H9 (cell line): ENCODE measurements around the gene NSUN2. TPM values are rescaled to one million over a fixed set of nuclear protein-coding genes. Genes with fewer than 3 reads are reported as not detected.

Experiments
- DNase-seq: peaks from one replicate; pipeline ENCODE4 v3.0.0-alpha.2; 2017
- H2AFZ ChIP-seq: one replicate; pipeline ENCODE4 v1.6.1; 2013; ENCODE audit warnings: mild to moderate bottlenecking, low read length, control low read depth, moderate library complexity
- H2AK5ac ChIP-seq: 2 replicates; pipeline ENCODE4 v1.6.1; 2013; ENCODE audit warnings: low read length, control low read depth, mixed read lengths; ENCODE audit not compliant: insufficient read length
- H2BK120ac ChIP-seq: one replicate; pipeline ENCODE4 v1.6.1; 2013; ENCODE audit warnings: low read depth, mild to moderate bottlenecking, low read length, control low read depth, inconsistent platforms; ENCODE audit not compliant: poor library complexity, severe bottlenecking
- H2BK12ac ChIP-seq: 2 replicates; pipeline ENCODE4 v1.6.1; 2013; ENCODE audit warnings: low read length, control low read depth, mixed read lengths, low read depth; ENCODE audit not compliant: insufficient read length
- H2BK15ac ChIP-seq: 2 replicates; pipeline ENCODE4 v1.6.1; 2013; ENCODE audit warnings: low read depth, low read length, control low read depth
- H2BK20ac ChIP-seq: one replicate; pipeline ENCODE4 v1.6.1; 2013; ENCODE audit warnings: low read depth, mild to moderate bottlenecking, low read length, control low read depth, inconsistent platforms; ENCODE audit not compliant: poor library complexity, severe bottlenecking
- H2BK5ac ChIP-seq: 2 replicates; pipeline ENCODE4 v1.6.1; 2013; ENCODE audit warnings: low read length, control low read depth, mixed read lengths; ENCODE audit not compliant: insufficient read length
- H3K14ac ChIP-seq: 2 replicates; pipeline ENCODE4 v1.6.1; 2013; ENCODE audit warnings: low read length, control low read depth; ENCODE audit not compliant: insufficient read depth
- H3K18ac ChIP-seq: 2 replicates; pipeline ENCODE4 v1.6.1; 2013; ENCODE audit warnings: low read depth, mild to moderate bottlenecking, mixed read lengths, low read length, control low read depth; ENCODE audit not compliant: insufficient read length
- H3K23ac ChIP-seq: 2 replicates; pipeline ENCODE4 v1.6.1; 2013; ENCODE audit warnings: low read length, control low read depth, mixed read lengths, low read depth; ENCODE audit not compliant: insufficient read length
- H3K23me2 ChIP-seq: 2 replicates; pipeline ENCODE4 v1.6.1; 2013; ENCODE audit warnings: low read depth, mild to moderate bottlenecking, mixed read lengths, low read length, control low read depth; ENCODE audit not compliant: insufficient read length, poor library complexity, severe bottlenecking
- H3K27ac ChIP-seq: 2 replicates; pipeline ENCODE4 v1.5.1; 2013; ENCODE audit warnings: low read length, control low read depth, mixed read lengths, low read depth; ENCODE audit not compliant: insufficient read length
- H3K27me3 ChIP-seq: 2 replicates; pipeline ENCODE4 v1.6.1; 2013; ENCODE audit warnings: low read length, control low read depth, inconsistent platforms; ENCODE audit not compliant: insufficient read depth
- H3K4ac ChIP-seq: 2 replicates; pipeline ENCODE4 v1.6.1; 2013; ENCODE audit warnings: low read depth, mild to moderate bottlenecking, control low read depth, inconsistent platforms, low read length, moderate library complexity
- H3K4me1 ChIP-seq: 2 replicates; pipeline ENCODE4 v1.6.1; 2013; ENCODE audit warnings: low read length, control low read depth, inconsistent platforms; ENCODE audit not compliant: insufficient read depth
- H3K4me2 ChIP-seq: 2 replicates; pipeline ENCODE4 v1.6.1; 2013; ENCODE audit warnings: low read length, control low read depth, mixed read lengths; ENCODE audit not compliant: insufficient read length, insufficient read depth
- H3K56ac ChIP-seq: 2 replicates; pipeline ENCODE4 v1.6.1; 2013; ENCODE audit warnings: low read depth, mild to moderate bottlenecking, mixed read lengths, low read length, control low read depth; ENCODE audit not compliant: insufficient read length
- H3K79me1 ChIP-seq: 2 replicates; pipeline ENCODE4 v1.6.1; 2013; ENCODE audit warnings: low read depth, mild to moderate bottlenecking, moderate library complexity, low read length, control low read depth, inconsistent platforms; ENCODE audit not compliant: insufficient read depth, poor library complexity, severe bottlenecking
- H3K79me2 ChIP-seq: 2 replicates; pipeline ENCODE4 v1.6.1; 2013; ENCODE audit warnings: low read length, control low read depth, inconsistent platforms; ENCODE audit not compliant: insufficient read depth
- H3K9ac ChIP-seq: 2 replicates; pipeline ENCODE4 v1.6.1; 2013; ENCODE audit warnings: low read length, control low read depth, mixed read lengths; ENCODE audit not compliant: insufficient read length; ENCODE audit errors: extremely low read depth
- H3K9me3 ChIP-seq: one replicate; pipeline ENCODE4 v1.6.1; 2013; ENCODE audit warnings: low read depth, low read length, inconsistent platforms; ENCODE audit not compliant: control insufficient read depth
- H3T11ph ChIP-seq: one replicate; pipeline ENCODE4 v1.6.1; 2013; ENCODE audit warnings: mild to moderate bottlenecking, low read length, control low read depth, inconsistent platforms
- H4K20me1 ChIP-seq: one replicate; pipeline ENCODE4 v1.6.1; 2013; ENCODE audit not compliant: control insufficient read depth, insufficient read length, insufficient read depth
- H4K5ac ChIP-seq: 2 replicates; pipeline ENCODE4 v1.6.1; 2013; ENCODE audit warnings: low read depth, mild to moderate bottlenecking, mixed read lengths, low read length, control low read depth; ENCODE audit not compliant: insufficient read length
- H4K8ac ChIP-seq: replicated peaks from 2 replicates; pipeline ENCODE4 v1.6.1; 2013; ENCODE audit warnings: low read length, control low read depth, mixed read lengths, low read depth; ENCODE audit not compliant: insufficient read length
- H4K91ac ChIP-seq: 2 replicates; pipeline ENCODE4 v1.6.1; 2013; ENCODE audit warnings: low read depth, mild to moderate bottlenecking, moderate library complexity, mixed read lengths, low read length, control low read depth; ENCODE audit not compliant: insufficient read length
- H3K27ac Mint-ChIP-seq, 3 experiments: 2 replicates in 2 of 3; 3 replicates in 1 of 3; pipeline ENCODE4 v1.8.0; 2020 to 2021; ENCODE audit warnings: mixed read lengths in 3 of 3, mild to moderate bottlenecking in 1 of 3, moderate library complexity in 1 of 3
- H3K27me3 Mint-ChIP-seq: 2 replicates; pipeline ENCODE4 v1.8.0; 2021; ENCODE audit warnings: low read depth, mild to moderate bottlenecking, moderate library complexity, mixed read lengths
- H3K36me3 Mint-ChIP-seq, 3 experiments: 2 replicates in 2 of 3; 3 replicates in 1 of 3; pipeline ENCODE4 v1.8.0; 2020 to 2021; ENCODE audit warnings: low read depth in 3 of 3, mixed read lengths in 3 of 3; ENCODE audit not compliant: insufficient read depth in 1 of 3
- H3K4me1 Mint-ChIP-seq, 2 experiments: 2 replicates each; pipeline ENCODE4 v1.8.0; 2020; ENCODE audit warnings: mixed read lengths in 2 of 2
- H3K4me3 Mint-ChIP-seq, 2 experiments: 2 replicates in 1 of 2; 3 replicates in 1 of 2; pipeline ENCODE4 v1.8.0; 2020 to 2021; ENCODE audit warnings: mild to moderate bottlenecking in 2 of 2, mixed read lengths in 2 of 2, moderate library complexity in 1 of 2
- H3K9me3 Mint-ChIP-seq, 2 experiments: 2 replicates in 1 of 2; 3 replicates in 1 of 2; pipeline ENCODE4 v1.8.0; 2020; ENCODE audit warnings: mild to moderate bottlenecking in 2 of 2, mixed read lengths in 2 of 2, moderate library complexity in 1 of 2
- CTCF ChIP-seq: fragments of 200-600 bp; sonication (generic); conservative IDR thresholded peaks from 3 replicates; pipeline ENCODE4 v1.8.0; 2021; ENCODE audit warnings: antibody characterized with exemption, mild to moderate bottlenecking
- WGBS: extraction: QIAGEN DNeasy Blood & Tissue Kit; methylation state at CpG from one replicate; pipeline ENCODE4 v1.1.7; 2013; ENCODE audit warnings: missing lambda C conversion rate, low lambda C conversion rate, mixed read lengths; ENCODE audit not compliant: insufficient read length; ENCODE audit errors: extremely low coverage; 5-methylcytosine and 5-hydroxymethylcytosine counted together
- total RNA-seq: library from RNA; stranded (reverse); gene quantifications from 2 replicates; pipeline ENCODE4 v1.2.1, GENCODE V29; 2021

The NSUN2 gene
- total RNA-seq, 1 experiment from 2014 or later: 115 TPM

DNA sequence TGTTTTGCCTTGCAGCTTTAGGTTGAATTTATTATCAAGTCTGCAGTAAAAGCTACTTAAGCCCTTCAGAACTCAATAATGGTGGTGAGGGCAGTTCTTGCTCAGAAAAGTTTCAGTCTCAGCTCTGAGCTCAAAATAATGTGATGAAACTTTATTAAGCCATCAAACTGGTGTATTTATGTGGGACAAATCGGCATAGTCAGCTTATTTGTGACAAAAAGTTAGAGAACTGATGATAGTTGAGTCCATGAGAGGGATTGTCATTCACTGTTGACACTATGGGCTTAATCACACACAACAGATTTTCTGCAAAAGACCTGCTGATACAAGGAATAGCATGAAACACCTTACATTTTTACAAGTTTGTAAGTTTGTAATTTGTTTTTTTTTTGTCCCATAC is 9.8 kb upstream of the NSUN2 start:
- Mint-ChIP-seq H3K4me3 (no peak overlapping the region), H3K27me3 (no peaks in the 10 kb centered on the region; the same call in 1 of the 2 replicates), H3K9me3 (no peaks in the 10 kb centered on the region), H3K27ac (no peak overlapping the region), H3K36me3 (peaks cover 0 to 5% (median 3%) of the 10 kb centered on the region in 3 experiments; a peak in 5 of 7 replicates), H3K4me1 (peaks cover 2 to 3% of the 10 kb centered on the region in 2 experiments; a peak in 3 of 4 replicates)
- Histone ChIP-seq H3K14ac (no peak overlapping the region), H3K27ac (no peak overlapping the region), H4K91ac (no peak overlapping the region), H2AK5ac (no peak overlapping the region), H2BK5ac (no peak overlapping the region), H3K23ac (no peak overlapping the region), H3K79me2 (no peaks in the 10 kb centered on the region; the same call in 1 of the 2 replicates), H3K9ac (no peak overlapping the region), H2BK15ac (no peak overlapping the region), H3K23me2 (no peaks in the 10 kb centered on the region), H2AFZ (no peak overlapping the region), H3K4me1 (no peaks in the 10 kb centered on the region), H2BK20ac (no peak overlapping the region), H3K18ac (no peak overlapping the region), H3K4ac (no peak overlapping the region), H3K4me2 (no peak overlapping the region), H3K79me1 (no peaks in the 10 kb centered on the region), H2BK12ac (no peak overlapping the region), H4K5ac (no peak overlapping the region), H3K9me3 (no peaks in the 10 kb centered on the region), H4K8ac (no peak overlapping the region), H3T11ph (no peak overlapping the region), H2BK120ac (no peak overlapping the region), H3K56ac (no peak overlapping the region), H4K20me1 (no peaks in the 10 kb centered on the region), H3K27me3 (no peaks in the 10 kb centered on the region)
- no CpG with 5 or more reads among the region's 1 CpG for WGBS
- DNase-seq: no peak
- no peak for TF ChIP-seq CTCF
